ENCODE results near the gene PWWP2A.
"Not testable (repeated sequence)": the region's sequence is repeated elsewhere in the genome, so short reads cannot be mapped to it uniquely, and the experiment has no call there.

Gene PWWP2A

GRCh38 chr5:160155017-160155750 lies 35.9 kb upstream of the PWWP2A start:
- Histone ChIP-seq H3K9me3 (ENCODE audit: control insufficient read depth, insufficient read depth, low read length) (no peaks in the 10 kb centered on the region), H3K4me3 (ENCODE audit: low read depth, low read length) (no peak overlapping the region), H3K27me3 (ENCODE audit: control insufficient read depth, insufficient read depth, low read length) (no peaks in the 10 kb centered on the region), H3K4me1 (ENCODE audit: control insufficient read depth, insufficient read depth, low read length) (peaks cover 1% of the 10 kb centered on the region), H3K9ac (ENCODE audit: low read depth, low read length) (no peak overlapping the region), H3K36me3 (ENCODE audit: control insufficient read depth, insufficient read depth, low read length) (no peaks in the 10 kb centered on the region)

GRCh38 chr5:160152901-160153300 lies 33.7 kb upstream of the PWWP2A start:
- Histone ChIP-seq H3K27me3 (ENCODE audit: control insufficient read depth, insufficient read depth, low read length) (no peaks in the 10 kb centered on the region), H3K4me1 (ENCODE audit: control insufficient read depth, insufficient read depth, low read length) (no peaks in the 10 kb centered on the region), H3K36me3 (ENCODE audit: control insufficient read depth, insufficient read depth, low read length) (no peaks in the 10 kb centered on the region), H3K9ac (ENCODE audit: low read depth, low read length) (no peak overlapping the region), H3K9me3 (ENCODE audit: control insufficient read depth, insufficient read depth, low read length) (no peaks in the 10 kb centered on the region), H3K4me3 (ENCODE audit: low read depth, low read length) (no peak overlapping the region)

GRCh38 chr5:160152287-160152686 lies 33.0 kb upstream of the PWWP2A start:
- Histone ChIP-seq H3K9me3 (ENCODE audit: control insufficient read depth, insufficient read depth, low read length) (no peaks in the 10 kb centered on the region), H3K9ac (ENCODE audit: low read depth, low read length) (no peak overlapping the region), H3K4me3 (ENCODE audit: low read depth, low read length) (no peak overlapping the region), H3K27me3 (ENCODE audit: control insufficient read depth, insufficient read depth, low read length) (no peaks in the 10 kb centered on the region), H3K36me3 (ENCODE audit: control insufficient read depth, insufficient read depth, low read length) (no peaks in the 10 kb centered on the region), H3K4me1 (ENCODE audit: control insufficient read depth, insufficient read depth, low read length) (no peaks in the 10 kb centered on the region)

GRCh38 chr5:160151017-160151416 lies 31.8 kb upstream of the PWWP2A start:
- no peak overlapping the region for H3K4me3 ChIP-seq (ENCODE audit: low read depth, low read length)
- no peaks in the 10 kb centered on the region for H3K9me3 ChIP-seq (ENCODE audit: control insufficient read depth, insufficient read depth, low read length)
- no peaks in the 10 kb centered on the region for H3K36me3 ChIP-seq (ENCODE audit: control insufficient read depth, insufficient read depth, low read length)
- no peaks in the 10 kb centered on the region for H3K27me3 ChIP-seq (ENCODE audit: control insufficient read depth, insufficient read depth, low read length)
- no peak overlapping the region for H3K9ac ChIP-seq (ENCODE audit: low read depth, low read length)
- peaks cover 3% of the 10 kb centered on the region for H3K4me1 ChIP-seq (ENCODE audit: control insufficient read depth, insufficient read depth, low read length)

GRCh38 chr5:160150381-160150780 lies 31.1 kb upstream of the PWWP2A start:
- Histone ChIP-seq H3K9me3 (ENCODE audit: control insufficient read depth, insufficient read depth, low read length) (no peaks in the 10 kb centered on the region), H3K4me1 (ENCODE audit: control insufficient read depth, insufficient read depth, low read length) (peaks cover 3% of the 10 kb centered on the region), H3K36me3 (ENCODE audit: control insufficient read depth, insufficient read depth, low read length) (no peaks in the 10 kb centered on the region), H3K27me3 (ENCODE audit: control insufficient read depth, insufficient read depth, low read length) (no peaks in the 10 kb centered on the region), H3K9ac (ENCODE audit: low read depth, low read length) (no peak overlapping the region), H3K4me3 (ENCODE audit: low read depth, low read length) (no peak overlapping the region)

- not testable (repeated sequence) for H3K4me3 ChIP-seq (ENCODE audit: low read depth, low read length); H3K9me3 ChIP-seq (ENCODE audit: control insufficient read depth, insufficient read depth, low read length); H3K9ac ChIP-seq (ENCODE audit: low read depth, low read length); H3K36me3 ChIP-seq (ENCODE audit: control insufficient read depth, insufficient read depth, low read length); H3K27me3 ChIP-seq (ENCODE audit: control insufficient read depth, insufficient read depth, low read length); H3K4me1 ChIP-seq (ENCODE audit: control insufficient read depth, insufficient read depth, low read length)
Measured at GRCh38 chr5:160144436-160144835, 25.2 kb upstream of the PWWP2A start.

- peaks cover 7% of the 10 kb centered on the region for H3K4me1 ChIP-seq (ENCODE audit: control insufficient read depth, insufficient read depth, low read length)
- H3K9ac ChIP-seq (ENCODE audit: low read depth, low read length): no peak overlapping the region
- H3K36me3 ChIP-seq (ENCODE audit: control insufficient read depth, insufficient read depth, low read length): no peaks in the 10 kb centered on the region
- H3K27me3 ChIP-seq (ENCODE audit: control insufficient read depth, insufficient read depth, low read length): no peaks in the 10 kb centered on the region
- no peaks in the 10 kb centered on the region for H3K9me3 ChIP-seq (ENCODE audit: control insufficient read depth, insufficient read depth, low read length)
- no peak overlapping the region for H3K4me3 ChIP-seq (ENCODE audit: low read depth, low read length)
Measured at GRCh38 chr5:160134332-160134731, 15.1 kb upstream of the PWWP2A start.

- H3K27me3 ChIP-seq (ENCODE audit: control insufficient read depth, insufficient read depth, low read length): no peaks in the 10 kb centered on the region
- no peaks in the 10 kb centered on the region for H3K36me3 ChIP-seq (ENCODE audit: control insufficient read depth, insufficient read depth, low read length)
- H3K4me3 ChIP-seq (ENCODE audit: low read depth, low read length): no peak overlapping the region
- peaks cover 7% of the 10 kb centered on the region for H3K4me1 ChIP-seq (ENCODE audit: control insufficient read depth, insufficient read depth, low read length)
- no peak overlapping the region for H3K9ac ChIP-seq (ENCODE audit: low read depth, low read length)
- H3K9me3 ChIP-seq (ENCODE audit: control insufficient read depth, insufficient read depth, low read length): no peaks in the 10 kb centered on the region
Measured at GRCh38 chr5:160133918-160134304, 14.7 kb upstream of the PWWP2A start.

GRCh38 chr5:160133071-160133917 lies 14.0 kb upstream of the PWWP2A start:
- Histone ChIP-seq H3K9ac (ENCODE audit: low read depth, low read length) (no peak overlapping the region), H3K36me3 (ENCODE audit: control insufficient read depth, insufficient read depth, low read length) (no peaks in the 10 kb centered on the region), H3K9me3 (ENCODE audit: control insufficient read depth, insufficient read depth, low read length) (no peaks in the 10 kb centered on the region), H3K4me1 (ENCODE audit: control insufficient read depth, insufficient read depth, low read length) (peaks cover 7% of the 10 kb centered on the region), H3K27me3 (ENCODE audit: control insufficient read depth, insufficient read depth, low read length) (no peaks in the 10 kb centered on the region), H3K4me3 (ENCODE audit: low read depth, low read length) (peak overlapping the region; percentile 28)

GRCh38 chr5:160129841-160130240 lies 10.6 kb upstream of the PWWP2A start:
- Histone ChIP-seq H3K9me3 (ENCODE audit: control insufficient read depth, insufficient read depth, low read length) (peaks cover 3% of the 10 kb centered on the region), H3K4me1 (ENCODE audit: control insufficient read depth, insufficient read depth, low read length) (peaks cover 7% of the 10 kb centered on the region), H3K36me3 (ENCODE audit: control insufficient read depth, insufficient read depth, low read length) (no peaks in the 10 kb centered on the region), H3K27me3 (ENCODE audit: control insufficient read depth, insufficient read depth, low read length) (no peaks in the 10 kb centered on the region), H3K9ac (ENCODE audit: low read depth, low read length) (no peak overlapping the region), H3K4me3 (ENCODE audit: low read depth, low read length) (no peak overlapping the region)

- no peaks in the 10 kb centered on the region for H3K27me3 ChIP-seq (ENCODE audit: control insufficient read depth, insufficient read depth, low read length)
- no peaks in the 10 kb centered on the region for H3K36me3 ChIP-seq (ENCODE audit: control insufficient read depth, insufficient read depth, low read length)
- H3K9ac ChIP-seq (ENCODE audit: low read depth, low read length): no peak overlapping the region
- no peak overlapping the region for H3K4me3 ChIP-seq (ENCODE audit: low read depth, low read length)
- peaks cover 3% of the 10 kb centered on the region for H3K9me3 ChIP-seq (ENCODE audit: control insufficient read depth, insufficient read depth, low read length)
- peaks cover 5% of the 10 kb centered on the region for H3K4me1 ChIP-seq (ENCODE audit: control insufficient read depth, insufficient read depth, low read length)
Measured at GRCh38 chr5:160128632-160129031, 9.4 kb upstream of the PWWP2A start.

- H3K36me3 ChIP-seq (ENCODE audit: control insufficient read depth, insufficient read depth, low read length): peaks cover 8% of the 10 kb centered on the region
Measured at GRCh38 chr5:160119905-160120266, 636 bp upstream of the PWWP2A start.

More at GRCh38 chr5:160119905-160120266, 636 bp upstream of the PWWP2A start:
- no peaks in the 10 kb centered on the region for H3K9me3 ChIP-seq (ENCODE audit: control insufficient read depth, insufficient read depth, low read length)
- peak overlapping the region; percentile 33 for H3K4me3 ChIP-seq (ENCODE audit: low read depth, low read length)
- no peaks in the 10 kb centered on the region for H3K4me1 ChIP-seq (ENCODE audit: control insufficient read depth, insufficient read depth, low read length)
- H3K27me3 ChIP-seq (ENCODE audit: control insufficient read depth, insufficient read depth, low read length): no peaks in the 10 kb centered on the region
- H3K9ac ChIP-seq (ENCODE audit: low read depth, low read length): no peak overlapping the region
